ENCODE results near the gene ANKS1B.
"Not testable (repeated sequence)": the region's sequence is repeated elsewhere in the genome, so short reads cannot be mapped to it uniquely, and the experiment has no call there.

The ANKS1B gene

GRCh38 chr12:99984271-99985128, at the start of gene ANKS1B:
Gene ANKS1B, minus strand, starts transcription at chr12:99984936. Its CDS starts 699 bp downstream, at chr12:99984237.
- Histone ChIP-seq H3K9ac (ENCODE audit: low read depth in 1 of 2, low read length in 2 of 2) (peak within 1 kb of the TSS; percentile 20 to 43), H3K4me3 (ENCODE audit: low read length in 2 of 2) (peak within 1 kb of the TSS; percentile 48 to 65), H3K36me3 (ENCODE audit: control insufficient read depth in 2 of 2, insufficient read depth in 2 of 2, low read length in 2 of 2) (no peaks in the 10 kb centered on the region), H3K27me3 (ENCODE audit: control insufficient read depth in 2 of 2, insufficient read depth in 2 of 2, low read length in 2 of 2) (peaks cover 0 to 4% of the 10 kb centered on the region in 2 donors), H3K27ac (ENCODE audit: low read depth in 2 of 2, low read length in 2 of 2) (peak within 1 kb of the TSS in 1 of 2 donors; percentile 13), H3K4me1 (ENCODE audit: control insufficient read depth in 2 of 2, insufficient read depth in 2 of 2, low read length in 2 of 2) (no peaks in the 10 kb centered on the region), H3K9me3 (ENCODE audit: control insufficient read depth in 2 of 2, low read length in 2 of 2) (no peaks in the 10 kb centered on the region)

- no peaks in the 10 kb centered on the region for H3K9me3 ChIP-seq (ENCODE audit: control insufficient read depth in 2 of 2, low read length in 2 of 2)
- no peak overlapping the region for H3K9ac ChIP-seq (ENCODE audit: low read depth in 1 of 2, low read length in 2 of 2)
- H3K4me1 ChIP-seq (ENCODE audit: control insufficient read depth in 2 of 2, insufficient read depth in 2 of 2, low read length in 2 of 2): no peaks in the 10 kb centered on the region
- H3K36me3 ChIP-seq (ENCODE audit: control insufficient read depth in 2 of 2, insufficient read depth in 2 of 2, low read length in 2 of 2): peaks cover 0 to 4% of the 10 kb centered on the region in 2 donors
- H3K27me3 ChIP-seq (ENCODE audit: control insufficient read depth in 2 of 2, insufficient read depth in 2 of 2, low read length in 2 of 2): no peaks in the 10 kb centered on the region
- H3K27ac ChIP-seq (ENCODE audit: low read depth in 2 of 2, low read length in 2 of 2): no peak overlapping the region
- no peak overlapping the region for H3K4me3 ChIP-seq (ENCODE audit: low read length in 2 of 2)
Observed at GRCh38 chr12:100031836-100032235, 47.1 kb upstream of the ANKS1B start.

GRCh38 chr12:100027671-100028070, 42.9 kb upstream of the ANKS1B start:
- Histone ChIP-seq H3K9ac (ENCODE audit: low read depth in 1 of 2, low read length in 2 of 2) (no peak overlapping the region), H3K27me3 (ENCODE audit: control insufficient read depth in 2 of 2, insufficient read depth in 2 of 2, low read length in 2 of 2) (no peaks in the 10 kb centered on the region), H3K27ac (ENCODE audit: low read depth in 2 of 2, low read length in 2 of 2) (no peak overlapping the region), H3K4me3 (ENCODE audit: low read length in 2 of 2) (no peak overlapping the region), H3K9me3 (ENCODE audit: control insufficient read depth in 2 of 2, low read length in 2 of 2) (no peaks in the 10 kb centered on the region), H3K4me1 (ENCODE audit: control insufficient read depth in 2 of 2, insufficient read depth in 2 of 2, low read length in 2 of 2) (no peaks in the 10 kb centered on the region), H3K36me3 (ENCODE audit: control insufficient read depth in 2 of 2, insufficient read depth in 2 of 2, low read length in 2 of 2) (no peaks in the 10 kb centered on the region)

- Histone ChIP-seq H3K27me3 (ENCODE audit: control insufficient read depth in 2 of 2, insufficient read depth in 2 of 2, low read length in 2 of 2) (no peaks in the 10 kb centered on the region), H3K27ac (ENCODE audit: low read depth in 2 of 2, low read length in 2 of 2) (no peak overlapping the region), H3K36me3 (ENCODE audit: control insufficient read depth in 2 of 2, insufficient read depth in 2 of 2, low read length in 2 of 2) (no peaks in the 10 kb centered on the region), H3K4me1 (ENCODE audit: control insufficient read depth in 2 of 2, insufficient read depth in 2 of 2, low read length in 2 of 2) (no peaks in the 10 kb centered on the region), H3K9ac (ENCODE audit: low read depth in 1 of 2, low read length in 2 of 2) (no peak overlapping the region), H3K9me3 (ENCODE audit: control insufficient read depth in 2 of 2, low read length in 2 of 2) (no peaks in the 10 kb centered on the region), H3K4me3 (ENCODE audit: low read length in 2 of 2) (no peak overlapping the region)
Observed at GRCh38 chr12:100026241-100026640, 41.5 kb upstream of the ANKS1B start.

GRCh38 chr12:100024974-100025555, 40.3 kb upstream of the ANKS1B start:
- Histone ChIP-seq H3K9me3 (ENCODE audit: control insufficient read depth in 2 of 2, low read length in 2 of 2) (no peaks in the 10 kb centered on the region), H3K36me3 (ENCODE audit: control insufficient read depth in 2 of 2, insufficient read depth in 2 of 2, low read length in 2 of 2) (no peaks in the 10 kb centered on the region), H3K27ac (ENCODE audit: low read depth in 2 of 2, low read length in 2 of 2) (no peak overlapping the region), H3K9ac (ENCODE audit: low read depth in 1 of 2, low read length in 2 of 2) (no peak overlapping the region), H3K27me3 (ENCODE audit: control insufficient read depth in 2 of 2, insufficient read depth in 2 of 2, low read length in 2 of 2) (no peaks in the 10 kb centered on the region), H3K4me3 (ENCODE audit: low read length in 2 of 2) (no peak overlapping the region), H3K4me1 (ENCODE audit: control insufficient read depth in 2 of 2, insufficient read depth in 2 of 2, low read length in 2 of 2) (no peaks in the 10 kb centered on the region)

- no peaks in the 10 kb centered on the region for H3K9me3 ChIP-seq (ENCODE audit: control insufficient read depth in 2 of 2, low read length in 2 of 2)
- H3K27me3 ChIP-seq (ENCODE audit: control insufficient read depth in 2 of 2, insufficient read depth in 2 of 2, low read length in 2 of 2): no peaks in the 10 kb centered on the region
- H3K36me3 ChIP-seq (ENCODE audit: control insufficient read depth in 2 of 2, insufficient read depth in 2 of 2, low read length in 2 of 2): no peaks in the 10 kb centered on the region
- H3K4me3 ChIP-seq (ENCODE audit: low read length in 2 of 2): no peak overlapping the region
- no peaks in the 10 kb centered on the region for H3K4me1 ChIP-seq (ENCODE audit: control insufficient read depth in 2 of 2, insufficient read depth in 2 of 2, low read length in 2 of 2)
- no peak overlapping the region for H3K9ac ChIP-seq (ENCODE audit: low read depth in 1 of 2, low read length in 2 of 2)
- no peak overlapping the region for H3K27ac ChIP-seq (ENCODE audit: low read depth in 2 of 2, low read length in 2 of 2)
Observed at GRCh38 chr12:100020370-100020769, 35.6 kb upstream of the ANKS1B start.

GRCh38 chr12:100017056-100017455, 32.3 kb upstream of the ANKS1B start:
- Histone ChIP-seq H3K27ac (ENCODE audit: low read depth in 2 of 2, low read length in 2 of 2) (no peak overlapping the region), H3K36me3 (ENCODE audit: control insufficient read depth in 2 of 2, insufficient read depth in 2 of 2, low read length in 2 of 2) (no peaks in the 10 kb centered on the region), H3K4me3 (ENCODE audit: low read length in 2 of 2) (no peak overlapping the region), H3K9me3 (ENCODE audit: control insufficient read depth in 2 of 2, low read length in 2 of 2) (no peaks in the 10 kb centered on the region), H3K9ac (ENCODE audit: low read depth in 1 of 2, low read length in 2 of 2) (no peak overlapping the region), H3K27me3 (ENCODE audit: control insufficient read depth in 2 of 2, insufficient read depth in 2 of 2, low read length in 2 of 2) (no peaks in the 10 kb centered on the region), H3K4me1 (ENCODE audit: control insufficient read depth in 2 of 2, insufficient read depth in 2 of 2, low read length in 2 of 2) (no peaks in the 10 kb centered on the region)

- not testable (repeated sequence) for H3K9ac ChIP-seq (ENCODE audit: low read depth in 1 of 2, low read length in 2 of 2); H3K4me3 ChIP-seq (ENCODE audit: low read length in 2 of 2); H3K36me3 ChIP-seq (ENCODE audit: control insufficient read depth in 2 of 2, insufficient read depth in 2 of 2, low read length in 2 of 2); H3K9me3 ChIP-seq (ENCODE audit: control insufficient read depth in 2 of 2, low read length in 2 of 2); H3K27me3 ChIP-seq (ENCODE audit: control insufficient read depth in 2 of 2, insufficient read depth in 2 of 2, low read length in 2 of 2); H3K27ac ChIP-seq (ENCODE audit: low read depth in 2 of 2, low read length in 2 of 2); H3K4me1 ChIP-seq (ENCODE audit: control insufficient read depth in 2 of 2, insufficient read depth in 2 of 2, low read length in 2 of 2)
Observed at GRCh38 chr12:100016304-100016703, 31.6 kb upstream of the ANKS1B start.

- H3K4me1 ChIP-seq (ENCODE audit: control insufficient read depth in 2 of 2, insufficient read depth in 2 of 2, low read length in 2 of 2); H3K9ac ChIP-seq (ENCODE audit: low read depth in 1 of 2, low read length in 2 of 2); H3K36me3 ChIP-seq (ENCODE audit: control insufficient read depth in 2 of 2, insufficient read depth in 2 of 2, low read length in 2 of 2); H3K27me3 ChIP-seq (ENCODE audit: control insufficient read depth in 2 of 2, insufficient read depth in 2 of 2, low read length in 2 of 2); H3K27ac ChIP-seq (ENCODE audit: low read depth in 2 of 2, low read length in 2 of 2); H3K9me3 ChIP-seq (ENCODE audit: control insufficient read depth in 2 of 2, low read length in 2 of 2); H3K4me3 ChIP-seq (ENCODE audit: low read length in 2 of 2): not testable (repeated sequence)
Observed at GRCh38 chr12:100005846-100006245, 21.1 kb upstream of the ANKS1B start.

GRCh38 chr12:99997806-99998205, 13.1 kb upstream of the ANKS1B start:
- Histone ChIP-seq H3K9ac (ENCODE audit: low read depth in 1 of 2, low read length in 2 of 2) (no peak overlapping the region), H3K4me3 (ENCODE audit: low read length in 2 of 2) (no peak overlapping the region), H3K27me3 (ENCODE audit: control insufficient read depth in 2 of 2, insufficient read depth in 2 of 2, low read length in 2 of 2) (no peaks in the 10 kb centered on the region), H3K36me3 (ENCODE audit: control insufficient read depth in 2 of 2, insufficient read depth in 2 of 2, low read length in 2 of 2) (no peaks in the 10 kb centered on the region), H3K9me3 (ENCODE audit: control insufficient read depth in 2 of 2, low read length in 2 of 2) (no peaks in the 10 kb centered on the region), H3K27ac (ENCODE audit: low read depth in 2 of 2, low read length in 2 of 2) (no peak overlapping the region), H3K4me1 (ENCODE audit: control insufficient read depth in 2 of 2, insufficient read depth in 2 of 2, low read length in 2 of 2) (no peaks in the 10 kb centered on the region)

Measured in mucosa of rectum (tissue), 2 donors.